HepG2 (cell line): ENCODE measurements around the gene NUDT15. TPM values are rescaled to one million over a fixed set of nuclear protein-coding genes. Genes with fewer than 3 reads are reported as not detected.

Experiments used
- ATAC-seq: fragments of 200-7000 bp; cut with Tn5 transposase; 3 replicates; pipeline ENCODE4 v1.9.1; 2020; ENCODE audit warnings: mild to moderate bottlenecking, moderate library complexity
- BruUV-seq: library from RNA; stranded (reverse); fragments of 400-500 nt; replicated peaks from 2 replicates; lab custom pipeline; 2021; lab: Mats Ljungman, UMichigan
- CTCF ChIA-PET: fragments of 300-600 bp; formaldehyde crosslinking; extraction: SDS; loops from one replicate; lab custom pipeline; 2021; ENCODE audit warnings: low total read pairs, inconsistent platforms, low intra/inter-chr PET ratio; lab: Yijun Ruan, JAX
- POLR2A ChIA-PET: fragments of 350-600 bp; sonication (Branson Sonifier 250); formaldehyde crosslinking; loops from one replicate; lab custom pipeline; 2020; ENCODE audit warnings: antibody characterized with exemption, inconsistent platforms; lab: Yijun Ruan, JAX
- DNase-seq: peaks from one replicate; pipeline ENCODE4 v3.0.0-alpha.2; 2015; ENCODE audit warnings: low spot score
- FAIRE-seq: peaks from 3 replicates; lab custom pipeline; 2011; peaks lifted over from hg19 to GRCh38; lab: Jason Lieb, UNC
- H2AFZ ChIP-seq: one replicate; pipeline ENCODE4 v1.6.1; 2011; ENCODE audit warnings: low read length, inconsistent platforms
- H3K27ac ChIP-seq: fragments of 300-600 bp; 3 replicates; pipeline ENCODE4 v1.8.0; 2011; ENCODE audit warnings: mixed run types, mild to moderate bottlenecking, mixed read lengths, low read length, inconsistent platforms; ENCODE audit not compliant: insufficient read depth; ENCODE audit errors: extremely low read length
- H3K27me3 ChIP-seq, 2 experiments: fragments of 200-600 bp in 1 of 2; 2 replicates in 1 of 2; 3 replicates in 1 of 2; pipeline versions ENCODE4 v1.6.0 to v1.8.0; 2011; ENCODE audit warnings: low read length in 2 of 2, mild to moderate bottlenecking in 2 of 2, moderate library complexity in 2 of 2, inconsistent platforms in 1 of 2; ENCODE audit not compliant: insufficient read depth in 2 of 2, control insufficient read depth in 1 of 2
- H3K36me3 ChIP-seq, 2 experiments: fragments of 200-600 bp in 1 of 2; replicated peaks in 1 of 2; 2 replicates in 1 of 2; 3 replicates in 1 of 2; pipeline versions ENCODE4 v1.5.1 to v1.8.0; 2011; ENCODE audit warnings: low read length in 2 of 2, inconsistent platforms in 1 of 2; ENCODE audit not compliant: insufficient read depth in 2 of 2, control insufficient read depth in 1 of 2
- H3K4me1 ChIP-seq: 2 replicates; pipeline ENCODE4 v1.5.1; 2012; ENCODE audit warnings: low read length, inconsistent platforms; ENCODE audit not compliant: insufficient read depth
- H3K4me2 ChIP-seq: 2 replicates; pipeline ENCODE4 v1.6.0; 2011; ENCODE audit warnings: low read depth, low read length, inconsistent platforms
- H3K4me3 ChIP-seq, 3 experiments: fragments of 200-600 bp in 1 of 3; sonication (generic), shearing (Covaris generic) in 1 of 3; replicated peaks in 1 of 3; 2 replicates each; pipeline ENCODE4 v1.5.1; 2011 to 2016; ENCODE audit warnings: low read length in 3 of 3, inconsistent platforms in 2 of 3, low read depth in 2 of 3, mild to moderate bottlenecking in 2 of 3, control low read depth in 1 of 3, mixed read lengths in 1 of 3; ENCODE audit not compliant: insufficient read depth in 1 of 3
- H3K79me2 ChIP-seq: one replicate; pipeline ENCODE4 v1.6.1; 2011; ENCODE audit warnings: low read length, inconsistent platforms; ENCODE audit not compliant: insufficient read depth
- H3K9ac ChIP-seq: 2 replicates; pipeline ENCODE4 v1.6.0; 2011; ENCODE audit warnings: mild to moderate bottlenecking, low read depth, low read length, inconsistent platforms; ENCODE audit not compliant: insufficient read depth
- H3K9me3 ChIP-seq: 2 replicates; pipeline ENCODE4 v1.5.1; 2012; ENCODE audit warnings: mild to moderate bottlenecking, low read length
- H4K20me1 ChIP-seq: 2 replicates; pipeline ENCODE4 v1.6.0; 2011; ENCODE audit warnings: inconsistent platforms, mild to moderate bottlenecking, low read length, moderate library complexity; ENCODE audit not compliant: insufficient read depth
- CBX1 ChIP-seq: IDR thresholded peaks from one replicate; pipeline ENCODE4 v1.6.1; 2016; ENCODE audit warnings: antibody characterized with exemption, low read depth
- LCORL ChIP-seq, 2 experiments: fragments of 450-650 bp in 1 of 2; sonication (generic) in 1 of 2; formaldehyde crosslinking in 1 of 2; IDR thresholded peaks; 2 replicates each; pipeline versions ENCODE4 v1.5.0 to v1.6.1; 2017 to 2020; ENCODE audit warnings: antibody characterized with exemption in 1 of 2, missing genetic modification reagents in 1 of 2
- MTF2 ChIP-seq: sonication (generic); formaldehyde crosslinking; IDR thresholded peaks from 2 replicates; pipeline ENCODE4 v1.5.0; 2020; ENCODE audit warnings: missing genetic modification reagents, borderline replicate concordance
- NFYB ChIP-seq: sonication (generic); formaldehyde crosslinking; IDR thresholded peaks from 2 replicates; pipeline ENCODE4 v1.4.0; 2020; ENCODE audit warnings: missing genetic modification reagents
- NONO ChIP-seq, 2 experiments: fragments of 450-650 bp in 1 of 2; sonication (generic) in 1 of 2; formaldehyde crosslinking in 1 of 2; IDR thresholded peaks in 1 of 2; conservative IDR thresholded peaks in 1 of 2; 2 replicates each; pipeline versions ENCODE4 v1.6.1 to v1.8.0; 2017 to 2022; ENCODE audit warnings: mild to moderate bottlenecking in 1 of 2, missing genetic modification reagents in 1 of 2, moderate library complexity in 1 of 2
- PAX8 ChIP-seq: sonication (generic); formaldehyde crosslinking; IDR thresholded peaks from 2 replicates; pipeline ENCODE4 v1.8.0; 2022; ENCODE audit warnings: mild to moderate bottlenecking, missing genetic modification reagents, borderline replicate concordance
- SIN3A ChIP-seq: IDR thresholded peaks from 2 replicates; pipeline ENCODE4 v1.6.1; 2011; ENCODE audit warnings: low read depth, mild to moderate bottlenecking, control low read depth, low read length, borderline replicate concordance
- SMAD1 ChIP-seq: sonication (generic); formaldehyde crosslinking; IDR thresholded peaks from 2 replicates; pipeline ENCODE4 v1.4.0; 2020; ENCODE audit warnings: missing genetic modification reagents, low read depth, mild to moderate bottlenecking, borderline replicate concordance
- TBL1XR1 ChIP-seq: fragments of 150-350 bp; IDR thresholded peaks from 2 replicates; pipeline ENCODE4 v1.6.1; 2014; ENCODE audit warnings: borderline replicate concordance, low read length; ENCODE audit not compliant: partially characterized antibody
- THAP7 ChIP-seq: sonication (generic); formaldehyde crosslinking; IDR thresholded peaks from 2 replicates; pipeline ENCODE4 v1.8.1; 2023; ENCODE audit warnings: mild to moderate bottlenecking, missing genetic modification reagents
- USF2 ChIP-seq, 2 experiments: sonication (generic) in 1 of 2; formaldehyde crosslinking in 1 of 2; IDR thresholded peaks; 2 replicates each; pipeline versions ENCODE4 v1.5.1 to v1.6.1; 2011 to 2020; ENCODE audit warnings: borderline replicate concordance in 1 of 2, low read depth in 1 of 2, low read length in 1 of 2, mild to moderate bottlenecking in 1 of 2, missing genetic modification reagents in 1 of 2, moderate library complexity in 1 of 2
- WIZ ChIP-seq: sonication (generic); formaldehyde crosslinking; IDR thresholded peaks from 2 replicates; pipeline ENCODE4 v1.5.1; 2020; ENCODE audit warnings: mild to moderate bottlenecking, missing genetic modification reagents
- ZKSCAN1 ChIP-seq: fragments of 150-350 bp; IDR thresholded peaks from 2 replicates; pipeline ENCODE4 v1.6.1; 2014; ENCODE audit warnings: low read length
- ZNF17 ChIP-seq: sonication (generic); formaldehyde crosslinking; IDR thresholded peaks from 2 replicates; pipeline ENCODE4 v1.5.0; 2020; ENCODE audit warnings: mild to moderate bottlenecking, missing genetic modification reagents
- ZNF20 ChIP-seq: sonication (generic); formaldehyde crosslinking; IDR thresholded peaks from 2 replicates; pipeline ENCODE4 v1.4.0; 2020; ENCODE audit warnings: mild to moderate bottlenecking, moderate library complexity, missing genetic modification reagents
- ZNF44 ChIP-seq: sonication (generic); formaldehyde crosslinking; IDR thresholded peaks from 2 replicates; pipeline ENCODE4 v1.5.1; 2020; ENCODE audit warnings: mild to moderate bottlenecking, missing genetic modification reagents
- ZNF501 ChIP-seq: sonication (generic); formaldehyde crosslinking; IDR thresholded peaks from 2 replicates; pipeline ENCODE4 v1.5.1; 2020; ENCODE audit warnings: mild to moderate bottlenecking, moderate library complexity, missing genetic modification reagents
- ZNF569 ChIP-seq: sonication (generic); formaldehyde crosslinking; IDR thresholded peaks from 2 replicates; pipeline ENCODE4 v1.5.0; 2020; ENCODE audit warnings: mild to moderate bottlenecking, missing genetic modification reagents, moderate library complexity, borderline replicate concordance
- ZNF737 ChIP-seq: sonication (generic); formaldehyde crosslinking; IDR thresholded peaks from 2 replicates; pipeline ENCODE4 v1.5.0; 2020; ENCODE audit warnings: missing genetic modification reagents, mild to moderate bottlenecking, borderline replicate concordance
- ZNF850 ChIP-seq: sonication (generic); formaldehyde crosslinking; conservative IDR thresholded peaks from 2 replicates; pipeline ENCODE4 v1.9.0; 2021; ENCODE audit warnings: mild to moderate bottlenecking, missing genetic modification reagents
- ZNF891 ChIP-seq: sonication (generic); formaldehyde crosslinking; IDR thresholded peaks from 2 replicates; pipeline ENCODE4 v1.5.0; 2020; ENCODE audit warnings: mild to moderate bottlenecking, missing genetic modification reagents
- WGBS: methylation state at CpG from one replicate; pipeline ENCODE4 v1.1.6; 2017; ENCODE audit warnings: low lambda C conversion rate; 5-methylcytosine and 5-hydroxymethylcytosine counted together
- in situ Hi-C: cut with HindIII; loops from 2 replicates; pipeline ENCODE4 v1.10.0; 2017; ENCODE audit warnings: low pct_unique_long_range_greater_than_20kb; ENCODE audit not compliant: extremely low pct_ligation_motif_present
- intact Hi-C: fragments of 100-400 bp; cut with micrococcal nuclease; formaldehyde crosslinking; loops from one replicate; pipeline ENCODE4 v1.10.0; 2022; ENCODE audit not compliant: unreplicated experiment
- polyA plus RNA-seq, 8 experiments: library from polyadenylated mRNA; depleted of rRNA in 3 of 8; stranded (reverse) in 7 of 8; unstranded in 1 of 8; fragments of >200 nt; fragmentation: Illumina TruSeq in 4 of 8; extraction: Trizol in 4 of 8; gene quantifications; 2 replicates each; pipeline versions ENCODE4 v1.2.1 to v1.2.3, GENCODE V29; 2011 to 2016; ENCODE audit warnings: low read depth in 4 of 8, missing spikeins in 1 of 8, mixed read lengths in 1 of 8; ENCODE audit not compliant: insufficient read depth in 1 of 8
- total RNA-seq, 5 experiments: library from RNA; depleted of rRNA; stranded (reverse); fragments of >200 nt; fragmentation: Illumina TruSeq; extraction: Trizol; gene quantifications; 2 replicates each; pipeline ENCODE4 v1.2.3, GENCODE V29; 2016; ENCODE audit warnings: low read depth in 1 of 5

Gene NUDT15
- total and polyA plus RNA-seq, 2 of the 13 experiments (the other 11 are each of a cell fraction or from before 2014, with no cell fraction given), result 21.3 to 47.3 TPM

- CTCF ChIA-PET, result interaction anchor here (1.7 kb wide), 1 partner anchor 37 kb away, joined by 4 read pairs; the partner anchor contains the start of gene NUDT15
- no peak for FAIRE-seq
- TF ChIP-seq ZNF44 (CRISPR knock-in tag) (no peak), ZNF17 (CRISPR knock-in tag) (no peak), SIN3A (no peak), CBX1 (no peak), SMAD1 (CRISPR knock-in tag) (no peak), NONO (IDR thresholded peaks at IDR 0.05) (no peak), NONO (CRISPR knock-in tag; conservative IDR thresholded peaks at IDR 0.05) (no peak), WIZ (CRISPR knock-in tag) (no peak), ZNF501 (CRISPR knock-in tag) (no peak), TBL1XR1 (no peak), USF2 (IDR thresholded peaks at IDR 0.05; ENCODE audit: low read depth, low read length) (no peak), USF2 (CRISPR knock-in tag; IDR thresholded peaks at IDR 0.05; ENCODE audit: borderline replicate concordance) (no peak), ZKSCAN1 (no peak), PAX8 (CRISPR knock-in tag) (0 out of 2 replicates have a peak, but pooled peaks have one; percentile 57), NFYB (no peak), ZNF20 (CRISPR knock-in tag) (peak; percentile 80; the same call in 1 of the 2 replicates), LCORL (IDR thresholded peaks at IDR 0.05) (no peak), LCORL (CRISPR knock-in tag; IDR thresholded peaks at IDR 0.05) (peak; percentile 16; the same call in 1 of the 2 replicates), THAP7 (CRISPR knock-in tag) (no peak), ZNF891 (peak; percentile 82; the same call in 1 of the 2 replicates), ZNF569 (CRISPR knock-in tag) (no peak), MTF2 (no peak), ZNF850 (CRISPR knock-in tag) (no peak), ZNF737 (no peak)
These were observed 36.9 kb upstream of the NUDT15 start for GRCh38 chr13:48000559-48001113.

More at GRCh38 chr13:48000559-48001113, 36.9 kb upstream of the NUDT15 start:
- Histone ChIP-seq H3K4me1 (peaks cover 36% of the 10 kb centered on the region), H3K4me3 (peak overlapping the region; percentile 89 to 94 (median 90)), H3K27ac (peak overlapping the region; percentile 75), H3K27me3 (no peaks in the 10 kb centered on the region), H3K79me2 (peaks cover 43% of the 10 kb centered on the region), H3K4me2 (peak overlapping the region; percentile 70), H3K36me3 (peaks cover 1 to 13% of the 10 kb centered on the region in 2 experiments; a peak in 2 of 5 replicates), H2AFZ (no peak overlapping the region), H3K9ac (peak overlapping the region; percentile 88), H3K9me3 (no peaks in the 10 kb centered on the region), H4K20me1 (no peaks in the 10 kb centered on the region; the same call in 1 of the 2 replicates)
- ATAC-seq, result peak; percentile 60
- WGBS, result 0% methylated on average over 5 of the region's 25 CpGs
- intact Hi-C loops (loop anchor here (1.0 to 5.0 kb wide), 2 partner anchors 37 to 205 kb away; partner anchors contain the start of gene NUDT15), in situ Hi-C loops (no loop called here)
- POLR2A ChIA-PET, result interaction anchor here (0.7 to 1.4 kb wide), 14 partner anchors 10 to 232 kb away, joined by 3 to 17 read pairs (median 3); partner anchors contain the start of genes ITM2B, MED4 and NUDT15
- DNase-seq, result no peak
- BruUV-seq, result TSS peak; percentile 55
